Lower leg skin (tissue), 3 donors: ENCODE results near the gene DMD.

Experiments
- CTCF ChIP-seq, 3 donors: fragments of 450-650 bp; IDR thresholded peaks; one replicate each; pipeline ENCODE4 v1.5.1; 2016; ENCODE audit warnings: antibody characterized with exemption in 3 of 3, mild to moderate bottlenecking in 3 of 3, moderate library complexity in 2 of 3
- POLR2A ChIP-seq, 2 donors: fragments of 450-650 bp; IDR thresholded peaks; one replicate each; pipeline ENCODE4 v1.6.1; 2016 to 2017; ENCODE audit warnings: antibody characterized with exemption in 2 of 2, mild to moderate bottlenecking in 1 of 2, moderate library complexity in 1 of 2

- TF ChIP-seq CTCF (IDR thresholded peaks at IDR 0.05) (no peak), POLR2A (IDR thresholded peaks at IDR 0.05) (no peak)
Observed at GRCh38 chrX:31301941-31302340, 1909.4 kb downstream of the DMD start.
